GM19239 (cell line): ENCODE results near the gene BNC2.

Experiments
- DNase-seq: peaks from one replicate; pipeline ENCODE4 v3.0.0; 2011; ENCODE audit warnings: low spot score; ENCODE audit not compliant: insufficient read length
- FAIRE-seq: peaks from 2 replicates; lab custom pipeline; 2011; peaks lifted over from hg19 to GRCh38; lab: Jason Lieb, UNC

BNC2 gene

GRCh38 chr9:16653491-16654399, 216.7 kb downstream of the BNC2 start:
- DNase-seq (no peak), FAIRE-seq (no peak)

- no peak for FAIRE-seq
Measured at GRCh38 chr9:16652582-16652981, 217.9 kb downstream of the BNC2 start.

DNA sequence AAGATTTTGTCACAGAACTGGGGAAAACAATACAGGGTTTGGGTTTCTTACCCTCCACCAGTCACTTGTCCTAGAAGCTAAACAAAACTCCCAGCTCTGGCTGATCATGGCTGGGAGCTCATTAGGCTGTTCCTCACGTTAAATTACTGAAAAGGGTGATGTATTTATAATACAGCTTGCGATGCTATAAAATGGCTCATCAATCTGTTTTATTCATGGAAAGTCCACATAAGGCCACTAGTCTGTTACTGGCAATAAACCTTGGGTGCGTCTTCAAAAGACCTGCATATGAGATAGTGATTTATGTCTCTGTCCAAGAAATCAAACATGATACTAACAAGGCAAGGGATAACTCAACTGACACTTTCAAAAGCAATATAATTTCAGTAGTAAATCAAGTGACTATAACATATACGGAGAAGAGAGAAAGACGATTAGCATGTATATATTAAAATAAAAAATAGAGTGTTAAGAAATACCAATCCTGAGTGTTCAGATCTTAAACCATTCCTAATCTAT, 219.0 kb downstream of the BNC2 start:
- DNase-seq = no peak

More at GRCh38 chr9:16652582-16652981, 217.9 kb downstream of the BNC2 start:
- DNase-seq = no peak

GRCh38 chr9:16645970-16646369, 224.5 kb downstream of the BNC2 start:
- DNase-seq (no peak), FAIRE-seq (no peak)

More for the DNA sequence above, 219.0 kb downstream of the BNC2 start:
- no peak for FAIRE-seq

DNA sequence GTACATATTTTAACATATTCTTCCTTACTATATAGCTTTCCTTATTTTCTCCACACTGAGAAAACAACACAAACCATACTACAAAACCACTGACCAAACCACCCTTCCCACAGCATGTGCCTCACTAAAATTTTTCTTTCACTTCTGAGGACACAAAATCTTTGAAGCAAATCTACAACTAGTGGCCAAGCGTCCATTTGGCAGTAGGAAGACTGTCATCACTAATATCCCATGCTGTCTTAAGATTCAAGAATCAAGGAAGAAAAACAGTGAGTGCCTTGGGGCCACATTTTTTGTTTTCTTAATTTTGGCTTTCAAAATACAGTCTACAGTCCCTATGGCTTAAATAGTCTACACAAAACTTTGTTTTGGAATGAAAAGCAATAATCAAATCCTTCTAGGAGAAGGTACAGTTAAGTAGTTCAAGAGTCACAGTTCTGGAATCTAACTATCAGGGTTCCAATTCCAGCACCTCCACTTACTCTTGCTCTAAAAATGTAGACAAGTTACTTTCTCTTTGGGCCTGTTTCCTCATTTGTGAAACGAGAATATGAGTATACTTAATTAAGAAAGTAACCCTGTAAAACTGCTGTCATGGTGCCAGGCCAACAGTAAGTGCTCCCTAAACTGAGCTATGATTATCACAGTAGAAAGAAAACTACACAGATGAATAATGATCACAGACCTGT, 227.9 kb downstream of the BNC2 start:
- FAIRE-seq (no peak), DNase-seq (no peak)

DNA sequence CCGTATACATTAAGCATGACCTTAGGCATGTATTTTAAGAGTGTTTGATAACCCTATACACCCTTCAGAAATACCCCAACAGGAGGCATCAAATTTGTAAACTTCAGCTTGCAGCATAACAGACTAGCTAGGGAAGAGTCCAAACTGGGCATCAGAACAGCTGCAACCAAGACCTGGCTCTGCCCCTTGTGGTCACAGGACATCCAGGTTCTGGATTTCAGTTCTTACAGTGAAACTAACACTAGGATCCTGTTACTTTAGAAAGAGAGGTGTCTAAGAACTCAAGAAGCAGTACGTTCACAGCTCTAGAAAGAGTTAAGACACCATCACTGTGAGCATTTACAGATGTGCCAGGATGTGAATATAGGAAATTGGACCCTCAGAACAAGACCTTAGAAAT, 229.8 kb downstream of the BNC2 start:
- FAIRE-seq (no peak), DNase-seq (no peak)

- DNase-seq (no peak), FAIRE-seq (no peak)
Measured at GRCh38 chr9:16639644-16640043, 230.8 kb downstream of the BNC2 start.

- no peak for DNase-seq
- no peak for FAIRE-seq
Measured at GRCh38 chr9:16637911-16638310, 232.6 kb downstream of the BNC2 start.

DNA sequence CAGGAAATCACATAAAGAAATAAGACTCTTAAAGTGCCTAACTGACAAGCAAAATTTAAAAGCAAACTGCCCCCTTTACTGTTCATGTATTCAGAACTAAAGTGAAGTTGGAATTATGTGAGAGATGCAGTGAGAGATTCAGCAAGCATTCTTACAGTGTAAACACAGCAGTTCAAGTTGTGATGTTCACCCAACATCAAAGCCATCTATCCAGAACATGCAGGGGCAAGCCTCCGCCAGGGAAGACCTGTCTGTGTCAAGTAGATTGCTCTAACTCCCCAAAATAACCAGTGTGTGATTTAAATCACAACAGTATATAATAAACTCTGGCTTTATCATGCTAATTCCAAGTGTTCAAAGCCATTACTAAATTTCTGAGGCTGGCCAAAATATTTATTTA, 233.3 kb downstream of the BNC2 start:
- DNase-seq = no peak
- FAIRE-seq = no peak

DNA sequence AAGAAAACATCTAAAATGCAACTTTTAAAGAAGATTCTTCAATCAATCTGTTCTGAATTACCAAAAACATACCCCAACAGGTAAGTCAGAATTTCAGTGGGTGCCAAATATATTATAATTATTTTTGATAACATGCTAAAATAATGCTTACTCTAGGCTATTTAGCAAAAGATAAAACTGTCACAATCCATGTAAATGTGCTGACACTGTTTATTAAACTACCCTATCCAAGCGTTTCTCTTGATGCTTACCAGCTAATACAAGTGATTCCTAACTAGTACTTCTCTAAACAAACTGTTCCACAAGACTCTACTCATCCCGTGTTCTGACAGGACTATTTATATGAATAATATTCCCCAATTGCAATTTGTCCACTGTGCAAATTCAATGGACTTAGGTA, 236.7 kb downstream of the BNC2 start:
- DNase-seq (no peak), FAIRE-seq (no peak)

DNA sequence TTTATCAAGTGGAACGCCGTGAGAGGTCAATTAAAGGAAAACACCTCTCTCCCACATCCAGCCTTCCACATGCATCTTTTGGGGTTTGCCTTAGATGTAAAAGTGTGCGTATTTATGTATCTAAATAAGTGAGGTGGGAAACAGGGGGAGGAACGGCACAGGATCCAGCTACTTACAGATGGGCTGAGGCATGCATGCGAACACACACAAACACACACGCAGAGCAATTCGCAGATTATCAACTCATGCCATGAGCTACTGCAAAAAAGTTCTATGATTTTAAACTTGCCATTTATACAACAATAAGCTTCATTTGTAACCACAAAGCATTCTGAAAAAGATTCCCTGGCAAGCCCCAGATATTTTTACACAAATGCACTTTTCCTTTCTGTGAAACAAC, 242.1 kb downstream of the BNC2 start:
- DNase-seq (no peak), FAIRE-seq (no peak)

DNA sequence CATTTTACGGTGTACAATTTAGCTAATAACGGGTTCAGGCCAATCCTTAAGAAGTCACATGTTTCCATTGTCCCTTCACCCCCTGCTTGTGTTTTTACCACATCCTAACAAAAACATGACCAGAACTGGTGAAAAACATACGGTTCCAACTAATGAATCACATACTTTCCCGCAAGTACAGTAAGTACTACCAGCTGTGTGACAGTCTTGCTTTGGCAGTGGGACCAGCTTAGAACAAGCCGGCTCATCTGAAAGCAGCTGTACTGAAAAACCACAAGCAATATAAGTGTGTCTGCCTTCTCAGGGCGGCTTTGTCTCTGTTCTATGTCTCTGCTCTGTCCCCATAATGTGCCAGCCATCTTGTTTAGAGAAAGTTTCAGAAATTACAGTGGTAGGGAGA, 242.5 kb downstream of the BNC2 start:
- DNase-seq (no peak), FAIRE-seq (no peak)

DNA sequence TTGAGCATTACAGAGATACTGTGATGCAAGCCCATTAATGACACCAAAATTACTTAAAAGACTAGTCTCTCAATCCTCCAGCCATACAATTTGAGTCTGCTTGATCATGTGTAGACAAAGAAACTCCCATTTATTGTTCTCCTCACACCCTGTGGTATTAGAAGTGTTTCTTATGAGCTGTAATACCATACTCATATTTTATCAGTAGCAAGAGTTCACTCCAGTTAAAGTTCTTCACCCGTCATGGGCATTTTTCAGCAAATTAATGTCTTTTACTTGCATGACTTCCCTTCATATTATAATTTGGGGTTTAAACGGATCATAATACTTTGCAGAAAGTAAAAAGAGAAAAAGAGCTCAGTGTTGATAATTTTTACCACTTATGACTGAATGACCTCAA, 242.9 kb downstream of the BNC2 start:
- DNase-seq = no peak
- FAIRE-seq = no peak

- FAIRE-seq (no peak), DNase-seq (no peak)
Measured at GRCh38 chr9:16626577-16627130, 243.8 kb downstream of the BNC2 start.

DNA sequence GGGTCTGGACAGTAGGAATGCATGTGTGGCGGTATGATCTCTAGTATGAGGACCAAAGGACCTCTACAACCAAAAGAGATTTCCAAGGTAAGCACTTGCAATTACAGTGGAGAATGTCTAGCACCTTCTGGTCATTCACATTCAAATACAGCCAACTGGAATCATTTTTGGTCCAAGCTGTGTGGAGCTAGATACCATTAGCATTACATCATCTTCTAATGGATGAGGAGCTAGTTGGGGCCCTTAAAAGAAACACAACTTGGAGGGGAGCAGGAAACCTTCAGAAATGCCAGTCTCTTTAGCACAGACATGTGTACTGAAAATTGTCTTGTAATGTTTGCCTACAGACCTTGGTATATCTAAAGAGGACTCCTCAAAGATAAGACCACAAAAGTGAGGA, 244.7 kb downstream of the BNC2 start:
- no peak for DNase-seq
- no peak for FAIRE-seq

GRCh38 chr9:16625161-16625631, 245.3 kb downstream of the BNC2 start:
- FAIRE-seq (no peak), DNase-seq (no peak)

DNA sequence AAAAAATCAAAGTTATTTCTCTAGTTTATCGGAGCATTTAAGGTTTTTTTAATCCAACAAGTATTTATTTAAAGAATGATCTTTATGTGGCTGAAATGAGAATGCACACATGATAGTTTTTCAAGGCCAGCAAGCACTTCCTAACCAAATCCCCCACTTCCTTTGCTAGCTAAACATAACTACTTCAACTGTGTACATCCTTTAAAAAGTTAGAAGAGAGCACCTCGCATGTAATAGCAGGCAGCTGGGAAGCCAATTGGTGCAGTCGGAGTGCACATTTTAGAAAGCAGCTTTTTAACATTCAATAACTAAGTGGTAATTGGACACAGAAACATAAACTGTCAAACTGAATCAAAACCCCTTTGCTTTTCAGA, 245.7 kb downstream of the BNC2 start:
- FAIRE-seq (no peak), DNase-seq (no peak)

- FAIRE-seq = no peak
- DNase-seq = no peak
Measured at GRCh38 chr9:16623989-16624743, 246.3 kb downstream of the BNC2 start.

GRCh38 chr9:16622541-16622940, 247.9 kb downstream of the BNC2 start:
- no peak for DNase-seq
- no peak for FAIRE-seq

DNA sequence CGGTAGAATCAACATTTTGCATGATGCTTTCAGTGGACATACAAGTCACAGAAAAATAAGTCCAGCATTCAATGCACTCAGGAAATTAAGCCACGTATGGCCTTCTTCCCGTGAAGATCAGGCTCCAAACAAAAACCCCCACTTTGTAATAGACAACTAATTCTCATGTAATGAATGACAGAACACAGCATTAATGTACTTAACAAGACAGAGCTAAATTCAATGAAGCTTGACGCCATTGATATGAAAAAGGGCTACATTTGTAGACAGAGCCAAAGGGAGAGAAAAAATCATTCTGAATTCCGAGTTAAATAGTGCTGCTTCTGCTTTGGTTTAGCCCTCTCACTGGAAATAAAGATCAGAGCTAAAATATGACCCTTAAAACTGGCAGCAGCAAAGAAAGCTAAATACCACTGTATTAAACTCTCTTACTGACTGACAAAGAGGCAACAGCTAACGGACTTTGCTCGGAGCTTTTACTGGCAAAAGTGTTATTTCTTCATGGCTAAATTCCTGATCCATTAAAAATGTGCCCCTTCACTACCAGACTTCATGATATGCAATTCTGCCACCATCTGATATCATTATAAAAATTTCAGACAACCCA, 250.5 kb downstream of the BNC2 start:
- no peak for FAIRE-seq
- no peak for DNase-seq
